Measurements from ENCODE around the gene KIAA0930.

Gene KIAA0930

GRCh38 chr22:45216133-45217003 lies 24.3 kb downstream of the KIAA0930 start:
- no peak for DNase-seq

DNA sequence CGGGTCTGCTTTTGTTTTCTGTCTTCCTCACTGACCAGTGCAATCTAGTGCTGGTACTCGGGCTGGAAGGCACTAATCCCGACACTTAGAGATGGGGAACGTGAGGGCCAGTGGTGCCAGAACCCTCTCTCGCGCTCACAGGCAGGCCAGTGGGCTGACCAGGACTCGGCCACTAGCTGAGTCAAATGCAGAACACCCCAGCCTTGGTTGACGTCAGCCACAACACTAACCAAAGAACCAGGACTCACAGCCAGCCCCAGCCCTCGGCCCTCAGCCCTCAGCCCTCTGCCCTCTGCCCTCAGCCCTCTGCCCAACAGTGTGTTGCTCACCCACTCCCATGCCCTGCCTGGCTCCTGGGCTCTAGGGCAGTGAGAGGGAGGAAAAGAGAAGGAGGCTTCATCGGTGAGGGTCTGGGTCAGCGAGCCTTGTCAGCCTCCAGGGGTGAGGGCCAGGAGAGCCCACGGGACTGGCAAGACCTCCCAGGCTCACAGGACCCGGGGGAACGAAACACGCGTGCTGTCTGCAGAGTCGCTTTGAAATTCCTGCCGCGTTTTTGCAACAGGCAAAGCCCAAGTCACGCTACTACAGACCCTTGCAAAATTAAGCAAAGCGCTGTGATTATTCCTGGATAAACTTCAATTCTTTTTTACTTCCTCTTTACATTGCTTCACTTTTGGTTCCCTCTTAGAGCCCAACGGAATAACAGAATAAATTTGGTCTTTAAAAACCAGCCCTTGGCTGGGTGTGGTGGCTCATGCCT lies 27.5 kb downstream of the KIAA0930 start:
- no peak for DNase-seq

DNA sequence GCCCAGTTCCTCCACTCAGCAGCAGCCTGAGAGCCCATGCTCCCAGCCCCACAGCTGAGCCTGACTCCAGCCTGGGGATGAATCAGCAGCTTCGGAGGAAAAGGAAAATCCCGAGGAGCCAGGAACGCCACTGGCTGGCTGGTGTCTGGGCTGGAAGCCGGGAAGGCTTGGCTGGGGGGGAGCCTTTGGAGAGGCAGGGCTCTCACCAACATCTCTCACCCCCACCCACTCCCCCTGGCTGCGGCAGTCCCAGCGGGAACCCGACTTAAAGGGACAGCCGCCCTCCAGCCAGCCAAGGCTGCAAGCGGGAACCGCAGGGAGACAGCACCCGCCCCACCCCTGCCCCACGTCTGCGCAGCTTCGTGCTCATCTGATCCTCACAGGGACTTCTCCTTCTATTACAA lies 28.4 kb downstream of the KIAA0930 start:
- no peak for DNase-seq

- no peak for DNase-seq
Observed at GRCh38 chr22:45211848-45212247, 28.8 kb downstream of the KIAA0930 start.

DNA sequence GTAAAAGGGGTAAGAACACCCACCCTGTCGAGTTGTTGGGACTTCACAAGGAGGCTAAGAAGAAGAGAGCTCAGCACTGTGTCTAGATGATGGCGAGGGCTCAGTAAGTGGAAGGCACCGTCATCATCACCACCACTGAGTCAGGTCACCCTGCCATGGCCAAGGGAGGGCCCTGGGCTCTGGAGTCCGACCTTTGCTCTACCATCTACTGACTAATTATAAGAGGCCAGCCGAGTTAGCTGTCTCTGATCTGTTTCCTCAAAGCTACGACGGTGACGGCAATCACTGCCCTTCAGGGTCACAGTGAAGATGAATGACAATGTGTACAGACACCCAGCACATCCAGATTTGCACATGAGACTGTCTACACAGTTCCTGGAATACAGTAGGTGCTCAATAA lies 29.3 kb downstream of the KIAA0930 start:
- DNase-seq, result no peak

DNA sequence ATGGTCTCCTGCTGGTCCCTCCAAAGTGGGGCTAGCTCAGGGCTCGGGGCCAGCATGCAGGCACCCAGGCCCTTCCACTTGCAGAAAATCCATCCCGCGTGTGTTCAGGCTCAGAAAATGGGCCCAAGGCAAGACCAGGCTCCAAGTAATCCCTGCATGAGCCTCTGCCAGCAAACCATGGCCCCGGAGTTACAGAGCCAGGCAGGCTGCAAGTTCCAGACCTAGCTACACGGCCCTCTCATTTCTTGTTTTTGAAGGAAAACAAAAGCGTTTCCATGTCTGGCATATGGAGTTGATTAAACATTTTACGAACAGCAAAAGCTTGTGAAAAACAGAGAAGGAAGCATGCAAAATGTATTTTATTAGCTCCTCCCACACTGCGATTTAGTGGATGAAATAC lies 29.7 kb downstream of the KIAA0930 start:
- no peak for DNase-seq

- no peak for DNase-seq
Observed at GRCh38 chr22:45210577-45210976, 30.1 kb downstream of the KIAA0930 start.

GRCh38 chr22:45210174-45210573 lies 30.5 kb downstream of the KIAA0930 start:
- no peak for DNase-seq

- DNase-seq, result peak; percentile 16
Observed at GRCh38 chr22:45208993-45209838, 31.5 kb downstream of the KIAA0930 start.

GRCh38 chr22:45208696-45208992 lies 32.0 kb downstream of the KIAA0930 start:
- DNase-seq, result no peak

- no peak for DNase-seq
Observed at GRCh38 chr22:45207981-45208664, 32.6 kb downstream of the KIAA0930 start.

- no peak for DNase-seq
Observed at GRCh38 chr22:45207533-45207932, 33.2 kb downstream of the KIAA0930 start.

GRCh38 chr22:45206233-45206632 lies 34.5 kb downstream of the KIAA0930 start:
- DNase-seq, result no peak

- no peak for DNase-seq
Observed at GRCh38 chr22:45205276-45205925, 35.3 kb downstream of the KIAA0930 start.

- DNase-seq, result no peak
Observed at GRCh38 chr22:45204819-45205218, 35.9 kb downstream of the KIAA0930 start.

DNA sequence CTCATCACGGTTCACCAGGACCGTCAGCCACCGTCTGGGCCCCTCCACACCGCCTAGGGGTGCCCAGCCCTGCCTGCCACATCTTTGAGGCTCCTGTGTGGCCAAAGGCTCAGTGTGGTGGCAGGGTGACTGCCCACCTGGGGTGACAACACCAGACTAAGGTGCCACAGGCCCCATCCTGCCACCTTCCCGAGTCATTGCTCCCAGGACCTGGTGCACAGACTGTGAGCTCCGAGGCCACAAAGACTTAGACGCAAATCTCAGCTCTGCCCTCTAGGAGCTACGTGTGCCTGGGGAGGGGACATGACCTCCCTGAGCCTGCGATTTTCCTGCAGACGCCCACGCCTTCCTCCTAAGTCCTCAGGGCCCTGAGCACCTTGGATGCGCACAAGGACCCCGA lies 36.5 kb downstream of the KIAA0930 start:
- DNase-seq, result no peak

- DNase-seq, result no peak
Observed at GRCh38 chr22:45203150-45203951, 37.3 kb downstream of the KIAA0930 start.

GRCh38 chr22:45202333-45203149 lies 38.2 kb downstream of the KIAA0930 start:
- no peak for DNase-seq

GRCh38 chr22:45201678-45202332 lies 38.9 kb downstream of the KIAA0930 start:
- DNase-seq, result no peak
